H1 (cell line): ENCODE results near the gene OTOF. TPM values are rescaled to one million over a fixed set of nuclear protein-coding genes. Genes with fewer than 3 reads are reported as not detected.

Experiments used
- polyA plus RNA-seq, 7 experiments: library from polyadenylated mRNA; depleted of rRNA in 3 of 7; stranded (reverse) in 5 of 7; unstranded in 2 of 7; fragments of >200 nt in 5 of 7; fragments of 200-250 nt in 2 of 7; gene quantifications; 1 replicate in 5 of 7; 2 replicates in 1 of 7; 4 replicates in 1 of 7; pipeline versions ENCODE4 v1.2.1 to v1.2.3, GENCODE V29; 2011 to 2013; ENCODE audit warnings: missing spikeins in 2 of 7, mixed read lengths in 2 of 7
- total RNA-seq: library from RNA; stranded (reverse); fragmentation: NEBNext Ultra II Directional; extraction: Animal tissue kit (Norgen Biotek cat#: 25700); gene quantifications from 2 replicates; pipeline ENCODE4 v1.2.1, GENCODE V29; 2021

The OTOF gene
- total and polyA plus RNA-seq, 2 of the 8 experiments (the other 6 are each of a cell fraction or from before 2014, with no cell fraction given): 0.06 TPM; not detected in 1

Other genes starting within 250 kb of the OTOF start
- 126 and 131 TPM in 2 replicates for gene HADHA, start 233.5 kb downstream of the OTOF start, total RNA-seq
- 52.7 and 64.6 TPM in 2 replicates for gene HADHA, start 233.5 kb downstream of the OTOF start, polyA plus RNA-seq (2011; rRNA removed)
- 52.3 and 57.3 TPM in 2 replicates for gene HADHB, start 233.2 kb downstream of the OTOF start, total RNA-seq
- gene HADHB, start 233.2 kb downstream of the OTOF start, polyA plus RNA-seq (2011; rRNA removed): 39.2 and 47.7 TPM in 2 replicates
- gene SELENOI, start 132.0 kb downstream of the OTOF start, total RNA-seq: 54.8 and 63.8 TPM in 2 replicates
- 15.9 and 22.2 TPM in 2 replicates for gene SELENOI, start 132.0 kb downstream of the OTOF start, polyA plus RNA-seq (2011; rRNA removed)
- 0.69 and 0.75 TPM in 2 replicates for gene ADGRF3, start 131.3 kb downstream of the OTOF start, total RNA-seq
- 0.31 and 0.54 TPM in 2 replicates for gene ADGRF3, start 131.3 kb downstream of the OTOF start, polyA plus RNA-seq (2011; rRNA removed)
- not detected in 2 replicates for gene DRC1, start 76.2 kb downstream of the OTOF start, total RNA-seq
- 0.08 and 0.11 TPM in 2 replicates for gene DRC1, start 76.2 kb downstream of the OTOF start, polyA plus RNA-seq (2011; rRNA removed)
- not detected in 2 replicates for gene CIB4, start 163.2 kb upstream of the OTOF start, total RNA-seq
- not detected in 2 replicates for gene CIB4, start 163.2 kb upstream of the OTOF start, polyA plus RNA-seq (2011; rRNA removed)
- gene KCNK3, start 214.6 kb upstream of the OTOF start, total RNA-seq: 0.11 and 0.30 TPM in 2 replicates
- gene KCNK3, start 214.6 kb upstream of the OTOF start, polyA plus RNA-seq (2011; rRNA removed): 0.29 and 0.33 TPM in 2 replicates